Adrenal gland (tissue), 5 donors: ENCODE results near the gene SLC24A4.

ENCODE experiments used
- CTCF ChIP-seq, 6 experiments: fragments of 450-650 bp in 4 of 6; fragments of 200-600 bp in 2 of 6; sonication (generic) in 1 of 6; IDR thresholded peaks; 1 replicate in 5 of 6; 2 replicates in 1 of 6; pipeline versions ENCODE4 v1.5.1 to v1.8.0; 2016 to 2021; ENCODE audit warnings: antibody characterized with exemption in 6 of 6, mild to moderate bottlenecking in 2 of 6, moderate library complexity in 1 of 6
- POLR2A ChIP-seq, 2 donors: fragments of 450-650 bp; IDR thresholded peaks; one replicate each; pipeline ENCODE4 v1.6.1; 2017; ENCODE audit warnings: antibody characterized with exemption in 2 of 2, mild to moderate bottlenecking in 2 of 2, moderate library complexity in 1 of 2
- donor health status: DM: no; HTN: no; CAD: no.

GRCh38 chr14:92447416-92448197, 124.6 kb downstream of the SLC24A4 start:
- no peak for TF ChIP-seq CTCF (IDR thresholded peaks at IDR 0.05)
- TF ChIP-seq POLR2A (IDR thresholded peaks at IDR 0.05): no peak
